HUES48 (cell line): ENCODE results near the gene TRPM7.
A peak's percentile ranks its signal among the peaks of the same experiment; 100 is the strongest.

ENCODE experiments used
- H3K27ac ChIP-seq: one replicate; pipeline ENCODE4 v1.7.0; 2013; ENCODE audit warnings: low read depth, low read length, inconsistent platforms
- H3K27me3 ChIP-seq: 2 replicates; pipeline ENCODE4 v1.6.1; 2013; ENCODE audit warnings: mild to moderate bottlenecking, low read length; ENCODE audit not compliant: control insufficient read depth, insufficient read depth
- H3K36me3 ChIP-seq: 2 replicates; pipeline ENCODE4 v1.6.1; 2013; ENCODE audit warnings: low read length; ENCODE audit not compliant: control insufficient read depth, insufficient read depth
- H3K4me1 ChIP-seq: 2 replicates; pipeline ENCODE4 v1.6.1; 2013; ENCODE audit warnings: mild to moderate bottlenecking, low read length; ENCODE audit not compliant: control insufficient read depth, insufficient read depth
- H3K4me3 ChIP-seq: 2 replicates; pipeline ENCODE4 v1.5.1; 2013; ENCODE audit warnings: mild to moderate bottlenecking, low read depth, low read length
- H3K9ac ChIP-seq: 2 replicates; pipeline ENCODE4 v1.6.1; 2013; ENCODE audit warnings: mild to moderate bottlenecking, low read depth, low read length, moderate library complexity
- H3K9me3 ChIP-seq: 2 replicates; pipeline ENCODE4 v1.6.1; 2013; ENCODE audit warnings: low read length; ENCODE audit not compliant: control insufficient read depth, insufficient read depth

TRPM7 gene, protein sequence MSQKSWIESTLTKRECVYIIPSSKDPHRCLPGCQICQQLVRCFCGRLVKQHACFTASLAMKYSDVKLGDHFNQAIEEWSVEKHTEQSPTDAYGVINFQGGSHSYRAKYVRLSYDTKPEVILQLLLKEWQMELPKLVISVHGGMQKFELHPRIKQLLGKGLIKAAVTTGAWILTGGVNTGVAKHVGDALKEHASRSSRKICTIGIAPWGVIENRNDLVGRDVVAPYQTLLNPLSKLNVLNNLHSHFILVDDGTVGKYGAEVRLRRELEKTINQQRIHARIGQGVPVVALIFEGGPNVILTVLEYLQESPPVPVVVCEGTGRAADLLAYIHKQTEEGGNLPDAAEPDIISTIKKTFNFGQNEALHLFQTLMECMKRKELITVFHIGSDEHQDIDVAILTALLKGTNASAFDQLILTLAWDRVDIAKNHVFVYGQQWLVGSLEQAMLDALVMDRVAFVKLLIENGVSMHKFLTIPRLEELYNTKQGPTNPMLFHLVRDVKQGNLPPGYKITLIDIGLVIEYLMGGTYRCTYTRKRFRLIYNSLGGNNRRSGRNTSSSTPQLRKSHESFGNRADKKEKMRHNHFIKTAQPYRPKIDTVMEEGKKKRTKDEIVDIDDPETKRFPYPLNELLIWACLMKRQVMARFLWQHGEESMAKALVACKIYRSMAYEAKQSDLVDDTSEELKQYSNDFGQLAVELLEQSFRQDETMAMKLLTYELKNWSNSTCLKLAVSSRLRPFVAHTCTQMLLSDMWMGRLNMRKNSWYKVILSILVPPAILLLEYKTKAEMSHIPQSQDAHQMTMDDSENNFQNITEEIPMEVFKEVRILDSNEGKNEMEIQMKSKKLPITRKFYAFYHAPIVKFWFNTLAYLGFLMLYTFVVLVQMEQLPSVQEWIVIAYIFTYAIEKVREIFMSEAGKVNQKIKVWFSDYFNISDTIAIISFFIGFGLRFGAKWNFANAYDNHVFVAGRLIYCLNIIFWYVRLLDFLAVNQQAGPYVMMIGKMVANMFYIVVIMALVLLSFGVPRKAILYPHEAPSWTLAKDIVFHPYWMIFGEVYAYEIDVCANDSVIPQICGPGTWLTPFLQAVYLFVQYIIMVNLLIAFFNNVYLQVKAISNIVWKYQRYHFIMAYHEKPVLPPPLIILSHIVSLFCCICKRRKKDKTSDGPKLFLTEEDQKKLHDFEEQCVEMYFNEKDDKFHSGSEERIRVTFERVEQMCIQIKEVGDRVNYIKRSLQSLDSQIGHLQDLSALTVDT (N-terminal part only)

DNA sequence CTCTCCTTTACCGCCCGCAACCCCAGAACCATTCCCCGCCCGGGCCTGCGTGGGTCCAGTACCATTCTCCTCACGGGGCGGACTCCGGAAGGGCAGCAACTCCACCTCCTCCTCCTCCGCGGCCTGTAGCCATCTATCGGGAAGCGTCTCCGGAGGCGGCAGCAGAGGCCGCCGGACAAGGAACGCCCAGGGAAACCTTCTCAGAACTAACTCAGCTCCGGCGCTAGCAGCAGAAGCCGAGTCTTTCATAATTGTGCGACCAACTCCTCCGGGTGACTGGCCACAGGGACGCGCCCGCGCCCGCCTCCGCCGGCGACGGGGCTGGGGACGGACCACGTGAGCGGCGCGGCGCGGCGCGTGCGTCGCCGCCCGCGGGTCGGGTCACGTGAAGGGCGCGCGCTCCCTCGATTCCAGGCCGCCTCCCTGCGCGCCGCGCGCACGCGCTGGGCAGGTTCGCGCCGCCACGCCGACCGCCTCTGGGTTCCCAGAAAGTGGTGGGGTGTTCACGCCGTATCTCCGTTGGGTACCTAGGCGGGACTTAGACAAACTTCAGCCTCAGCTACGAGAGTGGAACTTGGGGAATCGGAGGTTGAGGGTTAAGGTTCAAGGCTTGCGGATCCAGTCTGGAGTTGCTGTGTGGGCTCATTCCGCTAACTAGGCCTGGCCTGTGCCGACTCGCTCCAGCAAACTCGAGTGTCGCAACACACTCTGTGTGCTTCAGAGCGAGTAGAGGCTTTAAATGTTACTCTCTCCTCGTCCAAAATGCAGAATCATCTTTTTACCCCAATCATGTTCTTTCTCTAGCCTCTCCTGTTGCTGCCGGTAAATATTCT, at the start of gene TRPM7:
TSS of gene TRPM7 (minus strand) at position 329 of the 833 bp plus-strand sequence. CDS start at position 65, 264 bp downstream.
- Histone ChIP-seq H3K9ac (peak within 1 kb of the TSS; percentile 83), H3K4me1 (peaks cover 3% of the 10 kb centered on the region), H3K27ac (peak within 1 kb of the TSS; percentile 96), H3K36me3 (0 out of 2 replicates have a peak, but pooled peaks cover 2% of the 10 kb centered on the region), H3K4me3 (peak within 1 kb of the TSS; percentile 91), H3K27me3 (no peaks in the 10 kb centered on the region), H3K9me3 (no peaks in the 10 kb centered on the region)

DNA sequence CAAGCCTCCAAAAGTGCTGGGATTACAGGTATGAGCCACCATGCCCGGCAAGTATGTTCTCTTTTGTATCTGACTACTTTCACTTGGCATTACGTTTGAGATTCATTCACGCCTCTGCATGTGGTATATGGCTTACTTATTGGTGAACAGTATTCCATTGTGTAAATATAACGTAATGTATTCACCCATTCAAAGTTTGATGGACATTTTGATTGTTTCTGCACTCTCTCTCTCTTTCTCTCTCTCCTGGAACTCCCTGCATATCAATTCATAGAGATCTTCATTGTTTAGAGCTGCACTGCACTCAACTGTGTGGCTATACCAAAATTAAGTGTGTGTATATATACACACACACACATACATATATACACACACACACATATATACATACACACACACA, 48.6 kb upstream of the TRPM7 start:
- no peak overlapping the region for H3K27ac ChIP-seq
- H3K27me3 ChIP-seq: no peaks in the 10 kb centered on the region
- no peak overlapping the region for H3K9ac ChIP-seq
- H3K36me3 ChIP-seq: peaks cover 59% of the 10 kb centered on the region
- H3K9me3 ChIP-seq: no peaks in the 10 kb centered on the region
- no peak overlapping the region for H3K4me3 ChIP-seq
- H3K4me1 ChIP-seq: no peaks in the 10 kb centered on the region

DNA sequence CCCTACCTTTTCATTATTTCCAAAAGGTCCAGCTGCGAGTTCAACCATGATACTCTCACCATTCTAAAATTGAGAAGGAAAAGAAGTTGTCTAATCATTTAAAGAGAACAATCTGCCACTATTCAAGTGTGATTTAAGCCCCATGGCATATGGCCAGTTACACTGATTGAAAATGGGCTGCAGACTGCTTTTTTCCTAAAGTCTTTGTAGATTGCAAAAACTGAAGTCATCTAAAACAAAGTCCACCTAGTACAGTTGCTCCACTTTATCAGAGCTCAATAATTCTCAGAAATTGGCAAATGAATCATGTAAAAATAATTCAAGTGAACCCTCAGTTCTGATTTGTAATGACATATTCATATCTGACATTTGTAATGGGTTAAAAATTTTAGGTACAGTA, 39.7 kb upstream of the TRPM7 start:
- H3K4me1 ChIP-seq: no peaks in the 10 kb centered on the region
- no peak overlapping the region for H3K9ac ChIP-seq
- H3K9me3 ChIP-seq: no peaks in the 10 kb centered on the region
- peaks cover 20% of the 10 kb centered on the region for H3K36me3 ChIP-seq
- no peak overlapping the region for H3K4me3 ChIP-seq
- H3K27ac ChIP-seq: no peak overlapping the region
- no peaks in the 10 kb centered on the region for H3K27me3 ChIP-seq

DNA sequence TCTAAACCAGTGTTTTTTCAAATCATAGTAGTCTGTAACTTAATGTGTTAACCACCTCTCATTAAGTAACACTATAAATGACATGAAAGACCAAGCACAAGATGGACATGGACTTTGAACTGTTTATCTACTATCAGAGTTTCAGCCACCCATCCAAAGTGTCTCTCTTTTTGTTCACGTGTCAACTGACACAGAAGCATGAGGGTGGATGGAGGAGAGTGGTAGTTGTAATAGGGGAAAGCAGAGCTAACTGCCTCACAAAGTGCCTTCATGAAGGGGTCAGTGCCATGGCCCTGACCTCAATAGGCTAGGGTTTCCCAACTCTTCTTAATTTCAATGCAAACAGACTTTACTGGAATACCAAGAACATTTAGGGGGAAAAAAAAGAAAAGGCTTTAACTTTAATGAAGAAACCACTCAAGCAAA, 32.1 kb upstream of the TRPM7 start:
- H3K4me3 ChIP-seq: no peak overlapping the region
- no peak overlapping the region for H3K27ac ChIP-seq
- peaks cover 22% of the 10 kb centered on the region; the same call in 1 of the 2 replicates for H3K36me3 ChIP-seq
- no peaks in the 10 kb centered on the region for H3K4me1 ChIP-seq
- H3K9ac ChIP-seq: no peak overlapping the region
- no peaks in the 10 kb centered on the region for H3K9me3 ChIP-seq
- H3K27me3 ChIP-seq: no peaks in the 10 kb centered on the region

DNA sequence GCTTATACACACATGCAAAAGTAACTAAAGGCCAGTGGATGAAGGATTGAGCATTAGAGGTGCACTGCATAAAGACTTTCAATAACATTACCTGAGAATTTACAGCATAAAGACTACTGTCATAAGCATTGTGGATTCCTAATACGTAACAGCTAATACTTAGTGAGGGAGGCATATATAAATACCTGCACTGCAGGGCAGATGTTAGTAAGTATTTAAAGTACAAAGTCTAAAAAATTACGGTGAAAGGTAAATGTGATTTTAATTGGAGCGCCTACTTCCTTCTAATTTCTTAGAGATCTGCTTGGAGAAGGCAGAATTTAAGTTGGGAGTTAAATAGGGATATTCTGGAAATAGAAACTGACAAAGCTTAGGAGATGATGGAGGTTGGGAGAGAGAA, 25.4 kb upstream of the TRPM7 start:
- H3K27ac ChIP-seq: no peak overlapping the region
- no peak overlapping the region for H3K4me3 ChIP-seq
- H3K9ac ChIP-seq: no peak overlapping the region
- peaks cover 5% of the 10 kb centered on the region; the same call in 1 of the 2 replicates for H3K36me3 ChIP-seq
- no peaks in the 10 kb centered on the region for H3K9me3 ChIP-seq
- no peaks in the 10 kb centered on the region for H3K27me3 ChIP-seq
- no peaks in the 10 kb centered on the region for H3K4me1 ChIP-seq

DNA sequence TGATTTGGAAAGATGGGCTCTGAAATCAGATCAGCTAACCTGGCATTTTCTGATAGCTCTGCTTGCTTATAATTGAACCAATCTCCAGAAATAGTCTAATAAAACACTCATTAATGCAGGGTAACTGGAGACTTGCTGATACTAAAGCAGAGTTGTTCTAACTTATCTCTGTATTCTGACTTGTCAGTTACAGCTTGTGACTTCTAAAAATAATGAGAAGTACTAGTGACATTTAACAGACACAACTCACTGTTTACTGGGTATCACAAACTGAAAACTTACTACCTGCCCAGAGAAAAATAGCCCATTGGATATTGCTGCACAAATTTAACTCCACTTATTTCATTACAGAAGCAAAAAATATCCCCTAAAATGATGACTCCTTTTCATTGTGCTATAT, 24.0 kb upstream of the TRPM7 start:
- H3K4me1 ChIP-seq: no peaks in the 10 kb centered on the region
- no peak overlapping the region for H3K4me3 ChIP-seq
- H3K36me3 ChIP-seq: peaks cover 5% of the 10 kb centered on the region; the same call in 1 of the 2 replicates
- no peaks in the 10 kb centered on the region for H3K27me3 ChIP-seq
- H3K9me3 ChIP-seq: no peaks in the 10 kb centered on the region
- no peak overlapping the region for H3K9ac ChIP-seq
- H3K27ac ChIP-seq: no peak overlapping the region

DNA sequence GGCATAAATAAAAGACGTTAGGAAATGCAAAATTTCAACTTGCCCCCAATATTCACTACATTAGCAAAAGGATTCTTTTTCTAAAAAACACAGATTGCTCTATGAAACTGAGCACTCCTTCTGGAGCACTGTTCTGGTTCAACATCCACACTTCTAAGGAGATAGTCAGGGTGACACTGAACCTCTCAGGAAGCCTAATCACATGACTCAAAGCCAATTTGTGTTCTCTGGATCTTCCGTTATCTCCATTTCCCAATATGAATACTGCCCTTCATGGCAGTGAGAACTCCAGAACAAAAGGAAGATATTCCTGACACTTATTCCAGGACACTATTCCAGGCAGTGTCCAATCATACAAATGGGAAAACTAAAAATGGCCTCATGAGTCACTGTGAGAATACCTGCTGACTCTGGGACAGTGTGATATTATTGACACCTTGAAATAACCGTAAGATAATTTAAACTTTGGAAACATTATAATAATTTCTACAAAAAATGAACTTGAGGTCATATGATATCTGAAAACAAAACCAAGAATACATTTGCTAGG, 21.4 kb upstream of the TRPM7 start:
- Histone ChIP-seq H3K4me3 (no peak overlapping the region), H3K9ac (no peak overlapping the region)

DNA sequence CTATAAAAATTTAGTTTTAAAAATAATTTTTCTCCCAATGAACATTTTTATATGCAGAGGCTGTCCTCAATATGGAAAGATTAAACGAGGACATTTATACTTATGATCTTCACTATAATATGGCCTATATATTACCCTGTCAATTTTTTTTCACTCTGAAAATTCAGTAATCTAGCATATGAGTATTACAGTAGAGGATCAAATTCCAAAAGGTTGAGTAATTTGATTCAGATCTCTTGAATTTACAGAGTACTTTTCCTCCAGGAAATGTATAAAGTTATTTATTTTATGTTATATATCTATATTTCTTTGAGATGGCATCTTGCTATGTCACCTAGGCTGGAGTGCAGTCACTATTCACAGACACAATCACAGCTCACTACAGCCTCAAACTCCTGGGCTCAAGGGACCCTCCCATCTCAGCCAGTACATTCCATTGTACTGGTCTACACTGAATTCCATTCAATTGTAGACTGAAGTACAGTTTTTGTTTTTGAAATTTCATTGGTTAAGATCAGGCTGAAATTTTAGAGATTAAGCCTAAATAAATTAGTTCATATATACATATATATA, 16.3 kb upstream of the TRPM7 start:
- Histone ChIP-seq H3K27me3 (no peaks in the 10 kb centered on the region), H3K36me3 (no peaks in the 10 kb centered on the region), H3K9me3 (no peaks in the 10 kb centered on the region), H3K4me3 (no peak overlapping the region), H3K9ac (no peak overlapping the region), H3K27ac (no peak overlapping the region), H3K4me1 (no peaks in the 10 kb centered on the region)

More for the DNA sequence above, 21.4 kb upstream of the TRPM7 start:
- Histone ChIP-seq H3K4me1 (no peaks in the 10 kb centered on the region), H3K36me3 (no peaks in the 10 kb centered on the region), H3K27me3 (no peaks in the 10 kb centered on the region), H3K9me3 (no peaks in the 10 kb centered on the region), H3K27ac (no peak overlapping the region)

DNA sequence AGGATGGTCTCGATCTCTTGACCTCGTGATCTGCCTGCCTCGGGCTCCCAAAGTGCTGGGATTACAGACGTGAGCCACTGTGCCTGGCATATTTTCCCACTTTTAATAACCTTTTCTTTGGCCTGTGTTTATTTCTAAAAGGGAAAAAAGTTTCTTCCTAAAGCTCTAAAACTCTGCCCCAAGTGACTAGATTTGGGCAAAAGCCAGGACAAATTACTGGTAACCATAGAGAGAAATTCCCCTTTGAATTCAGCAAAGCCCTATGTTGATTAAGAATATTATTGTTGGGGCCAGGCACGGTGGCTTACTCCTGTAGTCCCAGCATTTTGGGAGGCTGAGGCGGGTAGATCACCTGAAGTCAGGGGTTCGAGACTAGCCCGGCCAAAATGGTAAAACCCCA, 11.5 kb upstream of the TRPM7 start:
- H3K27ac ChIP-seq: no peak overlapping the region
- H3K27me3 ChIP-seq: no peaks in the 10 kb centered on the region
- no peak overlapping the region for H3K4me3 ChIP-seq
- H3K9ac ChIP-seq: no peak overlapping the region
- no peaks in the 10 kb centered on the region for H3K36me3 ChIP-seq
- no peaks in the 10 kb centered on the region for H3K9me3 ChIP-seq
- no peaks in the 10 kb centered on the region for H3K4me1 ChIP-seq
